ENCODE data around the gene CNOT9. TPM values are rescaled to one million over a fixed set of nuclear protein-coding genes. Genes with fewer than 3 reads are reported as not detected.

Gene CNOT9
- total RNA-seq, 1 experiment from 2014 or later = 114 TPM

DNA sequence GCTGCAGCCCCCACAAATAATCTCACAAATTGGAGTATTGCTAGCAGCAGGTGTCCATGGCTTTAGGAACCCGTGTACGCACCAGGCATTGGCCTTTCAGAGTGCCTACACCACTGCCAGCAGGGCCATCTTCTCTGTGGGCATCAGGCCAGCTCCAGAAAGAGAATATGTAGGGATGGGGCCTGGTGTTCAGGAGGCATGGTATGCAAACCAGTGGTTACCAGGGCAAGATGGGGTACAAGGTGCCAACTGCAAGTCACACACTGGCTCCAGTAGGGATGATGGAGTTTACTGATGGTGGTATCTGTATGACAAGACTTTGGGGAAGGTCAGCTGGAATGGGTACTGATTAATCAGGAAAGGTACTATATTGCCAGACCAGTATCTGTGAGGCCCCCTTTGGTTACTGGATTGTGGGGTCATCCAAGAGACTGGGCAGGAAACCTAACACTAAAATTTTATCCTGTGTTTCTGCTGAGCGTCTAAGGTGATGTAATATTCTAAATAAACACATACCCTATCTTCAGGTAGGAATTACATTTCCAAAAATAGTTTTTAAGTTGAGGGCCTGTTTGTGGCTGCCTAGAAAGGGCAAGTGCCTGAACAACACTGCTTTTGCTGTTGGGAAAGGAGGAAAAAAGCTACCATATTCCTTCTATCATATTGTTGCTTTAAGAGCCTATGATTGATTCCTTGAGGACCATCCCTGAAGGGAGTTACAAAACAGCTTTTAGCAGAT, 9.0 kb downstream of the CNOT9 start:
- DNase-seq (ENCODE audit: low spot score) = no peak

DNA sequence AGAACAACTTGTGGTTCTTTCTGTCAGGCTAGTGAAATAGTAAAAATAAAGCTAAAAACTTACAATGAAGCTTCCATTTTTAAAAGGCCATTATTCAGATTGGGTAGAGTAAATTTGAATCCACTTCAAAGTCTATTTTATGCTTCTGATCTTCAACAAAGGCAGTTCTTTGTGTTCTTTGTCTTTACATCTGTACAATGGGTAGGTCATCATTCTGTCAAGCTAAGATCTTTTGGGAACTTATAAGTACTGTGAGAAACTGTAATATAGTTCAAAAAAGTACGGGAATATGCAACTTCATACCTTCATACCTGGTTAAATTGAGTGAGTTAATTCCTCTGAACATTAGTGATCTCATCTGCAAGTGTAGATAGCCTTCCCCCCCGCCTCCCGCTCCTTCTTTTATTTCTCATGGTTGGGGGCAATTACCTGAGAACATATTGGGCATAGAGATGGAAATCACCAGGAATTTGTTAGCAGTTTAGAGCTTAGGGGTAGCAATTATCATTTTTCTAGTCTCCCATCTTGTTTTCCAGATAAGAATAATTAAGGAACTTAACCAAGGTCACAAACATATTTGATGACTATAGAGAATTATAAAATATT, 9.7 kb downstream of the CNOT9 start:
- DNase-seq (ENCODE audit: low spot score) = no peak

DNA sequence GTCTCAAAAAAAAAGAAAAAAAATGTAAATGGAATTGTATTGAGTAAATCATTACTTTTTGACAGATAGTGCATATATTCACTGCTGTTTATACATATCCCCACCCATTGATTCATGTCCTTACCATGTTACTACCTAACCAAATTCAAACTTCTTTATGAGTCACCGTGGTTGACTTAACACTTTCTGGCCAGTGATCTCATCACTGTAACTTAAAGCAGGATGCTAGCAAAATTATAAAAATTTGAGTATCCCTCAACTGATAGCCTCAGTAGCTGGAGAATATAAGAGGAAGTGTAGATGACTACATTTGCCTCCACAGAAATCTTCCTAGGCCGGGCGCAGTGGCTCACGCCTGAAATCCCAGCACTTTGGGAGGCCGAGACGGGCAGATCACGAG, 13.4 kb downstream of the CNOT9 start:
- DNase-seq (ENCODE audit: low spot score) = peak; percentile 88

DNA sequence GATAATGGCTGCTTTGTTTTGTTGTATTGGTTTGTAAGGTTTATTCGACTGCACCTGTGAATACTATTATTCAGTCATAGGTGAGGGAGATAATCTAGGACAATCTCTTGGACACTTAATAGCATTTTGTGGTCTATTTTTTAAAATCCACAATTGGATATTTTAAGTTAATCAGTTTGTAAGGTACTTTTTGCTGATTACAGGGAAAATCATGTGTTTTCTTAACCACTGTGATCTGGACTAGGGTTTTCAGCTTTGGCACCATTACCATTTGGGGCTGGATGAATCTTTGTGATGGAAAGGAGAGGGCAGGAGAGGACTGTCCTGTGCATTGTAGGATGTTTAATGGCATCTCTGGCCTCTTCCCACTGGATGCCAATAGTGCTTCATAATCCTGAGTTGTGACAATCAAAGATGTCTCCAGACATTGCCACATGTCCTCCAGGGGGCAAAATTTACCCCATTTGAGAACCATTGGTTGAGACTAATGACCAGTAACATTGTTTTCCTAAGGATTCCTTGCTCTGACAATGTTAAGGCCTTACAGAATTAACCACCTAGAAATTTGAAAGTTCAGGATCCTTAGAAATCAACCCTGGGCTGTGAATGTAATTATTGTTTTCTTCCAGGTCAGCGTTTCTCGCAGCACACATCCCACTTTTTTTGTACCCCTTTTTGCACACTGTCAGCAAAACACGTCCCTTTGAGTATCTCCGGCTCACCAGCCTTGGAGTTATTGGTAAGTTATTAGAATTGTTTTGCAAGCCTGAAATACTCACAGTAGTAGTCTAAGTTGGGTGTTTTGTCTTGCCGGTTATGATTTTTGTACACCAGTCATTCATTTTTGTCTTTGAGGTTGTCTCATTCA, 15.6 kb downstream of the CNOT9 start:
- no peak for DNase-seq (ENCODE audit: low spot score)

DNA sequence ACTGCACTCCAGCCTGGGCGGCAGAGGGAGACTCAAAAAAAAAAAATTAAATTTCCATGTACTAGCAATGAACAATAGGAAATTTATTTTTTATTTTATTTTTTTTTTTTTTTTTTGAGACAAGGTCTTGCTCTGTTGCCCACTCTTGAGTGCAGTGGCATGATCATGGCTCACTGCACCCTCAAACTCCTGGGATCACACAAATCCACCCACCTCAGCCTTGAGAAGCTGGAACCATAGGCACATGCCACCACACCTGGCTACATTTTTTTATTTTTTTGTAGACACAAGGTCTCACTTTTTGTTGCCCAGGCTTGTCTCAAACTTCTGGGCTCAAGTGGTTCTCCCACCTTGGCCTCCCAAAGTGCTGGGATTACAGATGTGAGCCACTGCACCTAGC, 16.9 kb downstream of the CNOT9 start:
- DNase-seq (ENCODE audit: low spot score) = no peak

DNA sequence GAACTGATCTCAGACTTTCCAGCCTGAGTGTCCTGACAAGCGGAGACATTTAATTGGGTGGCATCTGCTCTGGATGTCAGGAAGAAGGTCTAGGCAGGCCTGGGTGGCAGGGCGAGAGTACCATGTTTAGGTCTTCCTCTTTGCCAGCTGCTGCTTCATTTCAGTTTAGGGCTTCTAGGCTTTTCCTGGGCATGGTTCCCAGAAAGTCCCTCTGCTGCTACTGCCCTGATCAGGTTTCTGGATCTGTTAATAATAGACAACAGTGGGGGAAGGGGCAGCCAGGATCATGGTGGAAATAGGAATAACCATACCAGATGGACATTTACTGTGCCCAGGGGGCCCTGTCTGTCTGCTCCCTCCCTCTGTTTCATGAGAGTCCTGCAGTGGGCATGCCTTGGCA, 36.8 kb downstream of the CNOT9 start:
- no peak for DNase-seq (ENCODE audit: low spot score)

DNA sequence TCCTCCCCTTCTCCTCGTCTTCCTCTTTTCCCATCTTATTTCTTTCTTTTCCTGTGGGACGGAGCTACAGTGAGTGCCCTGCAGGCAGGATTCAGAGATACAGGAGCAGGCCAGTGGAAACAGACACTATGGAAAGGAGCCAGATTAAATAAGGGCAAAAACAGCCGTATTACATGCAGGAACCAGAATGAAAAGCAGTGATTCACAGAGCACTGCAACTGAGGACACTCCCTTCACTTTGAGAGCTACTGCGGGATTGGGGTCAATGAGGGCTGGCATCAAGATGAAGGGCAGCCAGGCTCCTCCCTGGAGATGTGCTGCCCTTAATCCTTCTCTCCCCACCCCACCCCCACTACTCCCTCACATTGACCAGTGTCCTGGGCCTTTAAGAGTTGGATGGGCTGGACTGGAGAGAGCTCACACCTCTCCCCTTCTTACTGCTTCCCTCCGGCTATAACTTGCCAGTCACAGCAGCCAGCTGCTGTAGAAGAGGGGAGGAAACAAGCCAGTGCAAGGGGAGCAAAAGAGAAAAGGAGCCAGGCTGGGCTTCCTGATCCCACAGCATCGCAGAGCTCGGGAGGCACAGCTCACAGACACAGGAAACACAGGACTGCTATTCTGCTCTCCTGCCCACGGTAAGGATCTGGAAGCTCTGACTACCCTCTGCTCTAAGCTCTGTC, 38.9 kb downstream of the CNOT9 start, which contains the start of gene PLCD4:
TSS of gene PLCD4 (plus strand) at position 464 of the 680 bp plus-strand sequence. CDS start 7,841 bp downstream, outside the sequence.
- peak; percentile 62 for DNase-seq (ENCODE audit: low spot score)

DNA sequence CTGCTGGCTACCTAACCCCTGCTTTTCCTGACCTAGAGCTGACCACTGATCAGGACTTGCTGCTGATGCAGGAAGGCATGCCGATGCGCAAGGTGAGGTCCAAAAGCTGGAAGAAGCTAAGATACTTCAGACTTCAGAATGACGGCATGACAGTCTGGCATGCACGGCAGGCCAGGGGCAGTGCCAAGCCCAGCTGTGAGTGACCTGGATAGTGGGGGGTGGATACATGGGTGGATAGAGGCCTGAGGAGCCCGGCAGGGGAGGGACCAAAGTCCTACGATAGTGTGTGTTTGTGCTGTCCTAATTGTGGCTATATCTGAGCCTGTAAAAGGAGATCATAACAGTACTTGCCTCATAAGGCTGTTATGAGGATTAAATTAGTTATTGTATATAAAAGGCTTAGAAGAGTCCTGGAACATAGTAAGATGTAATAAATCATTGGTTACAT, 47.3 kb downstream of the CNOT9 start:
- no peak for DNase-seq (ENCODE audit: low spot score)

DNA sequence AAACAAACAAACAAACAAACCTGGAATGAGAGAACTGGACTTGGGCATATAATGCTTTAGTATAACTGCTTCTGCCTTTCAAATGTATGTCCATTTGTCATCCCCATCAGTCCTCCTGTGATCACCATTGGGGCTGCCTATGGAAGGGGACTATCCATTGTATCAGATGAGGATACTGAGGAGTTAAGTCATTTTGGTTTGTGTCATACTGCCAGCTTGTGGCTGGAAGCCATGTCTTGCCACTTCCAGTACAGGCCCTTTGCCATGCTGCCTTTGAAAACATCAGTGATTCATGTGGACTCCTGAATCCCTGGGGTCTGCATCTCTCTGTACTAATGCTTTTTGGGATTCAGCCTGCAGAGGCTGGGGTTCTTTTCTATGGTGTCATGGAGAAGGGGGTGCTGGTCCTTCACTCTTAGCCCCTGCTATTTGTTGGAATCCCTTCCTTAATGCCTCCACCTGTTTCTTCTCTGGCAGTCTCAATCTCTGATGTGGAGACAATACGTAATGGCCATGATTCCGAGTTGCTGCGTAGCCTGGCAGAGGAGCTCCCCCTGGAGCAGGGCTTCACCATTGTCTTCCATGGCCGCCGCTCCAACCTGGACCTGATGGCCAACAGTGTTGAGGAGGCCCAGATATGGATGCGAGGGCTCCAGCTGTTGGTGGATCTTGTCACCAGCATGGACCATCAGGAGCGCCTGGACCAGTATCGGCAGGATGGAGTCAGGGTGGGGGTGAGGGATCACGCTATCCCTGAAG, 49.6 kb downstream of the CNOT9 start:
- no peak for DNase-seq (ENCODE audit: low spot score)

DNA sequence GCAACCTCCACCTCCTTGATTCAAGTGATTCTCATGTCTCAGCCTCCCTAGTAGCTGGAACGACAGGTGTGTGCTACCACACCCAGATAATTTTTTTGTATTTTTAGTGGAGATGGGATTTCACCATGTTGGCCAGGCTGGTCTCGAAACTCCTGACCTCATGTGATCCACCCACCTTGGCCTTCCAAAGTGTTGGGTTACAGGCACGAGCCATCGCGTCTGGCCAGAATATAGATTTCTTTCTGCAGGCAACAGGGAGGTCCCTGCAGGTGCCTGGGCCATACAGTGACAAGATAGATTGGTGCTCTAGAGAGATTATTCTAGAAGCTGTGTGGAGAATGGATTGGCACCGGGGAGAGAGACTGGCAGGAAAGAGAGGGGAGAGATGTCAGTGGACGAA, 52.4 kb downstream of the CNOT9 start:
- DNase-seq (ENCODE audit: low spot score) = no peak

DNA sequence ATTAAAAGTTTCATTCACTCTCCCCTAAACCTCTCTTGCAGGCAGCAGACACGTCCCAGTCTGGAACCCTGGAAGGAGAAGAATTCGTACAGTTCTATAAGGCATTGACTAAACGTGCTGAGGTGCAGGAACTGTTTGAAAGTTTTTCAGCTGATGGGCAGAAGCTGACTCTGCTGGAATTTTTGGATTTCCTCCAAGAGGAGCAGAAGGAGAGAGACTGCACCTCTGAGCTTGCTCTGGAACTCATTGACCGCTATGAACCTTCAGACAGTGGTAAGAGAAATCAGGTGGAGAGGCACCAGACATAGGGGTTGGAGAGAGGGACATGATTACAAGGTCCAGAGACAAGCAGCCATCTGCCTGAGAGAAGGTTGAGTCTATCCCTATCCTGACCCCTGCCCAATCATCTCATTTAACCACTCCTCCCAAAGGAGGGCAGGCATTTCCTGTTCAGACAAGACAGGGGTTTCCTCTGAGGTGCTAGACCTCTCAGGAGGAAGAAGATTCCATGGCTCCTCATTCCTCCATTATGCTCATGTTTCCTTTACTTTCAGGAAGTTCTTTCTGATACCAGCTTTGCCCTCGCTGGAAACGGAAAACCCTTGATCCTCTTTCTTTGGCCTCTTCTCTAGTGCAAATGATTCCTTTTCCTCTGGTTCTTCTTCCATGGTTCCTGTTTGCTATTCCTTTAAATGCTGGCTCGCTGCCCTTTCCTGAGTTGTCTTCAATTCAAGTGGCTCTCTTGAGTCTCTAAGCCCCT, 54.1 kb downstream of the CNOT9 start:
- DNase-seq (ENCODE audit: low spot score) = no peak

DNA sequence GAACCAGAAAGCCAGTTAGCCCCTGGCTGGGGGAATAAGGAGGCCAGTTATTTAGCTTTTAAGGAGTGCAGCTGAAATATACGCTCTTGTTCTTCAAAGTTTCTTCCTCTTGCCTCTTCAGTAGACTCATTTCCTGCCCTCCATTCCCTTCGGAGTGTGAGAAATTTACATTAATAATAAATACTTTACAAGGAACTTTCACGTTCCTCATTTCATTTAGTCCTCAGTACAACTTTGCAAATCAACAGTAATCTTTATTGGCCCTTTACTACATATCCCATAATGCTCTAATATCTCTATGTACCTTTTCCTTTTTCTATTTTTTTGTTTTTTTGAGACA, 54.7 kb downstream of the CNOT9 start:
- DNase-seq (ENCODE audit: low spot score) = no peak

DNA sequence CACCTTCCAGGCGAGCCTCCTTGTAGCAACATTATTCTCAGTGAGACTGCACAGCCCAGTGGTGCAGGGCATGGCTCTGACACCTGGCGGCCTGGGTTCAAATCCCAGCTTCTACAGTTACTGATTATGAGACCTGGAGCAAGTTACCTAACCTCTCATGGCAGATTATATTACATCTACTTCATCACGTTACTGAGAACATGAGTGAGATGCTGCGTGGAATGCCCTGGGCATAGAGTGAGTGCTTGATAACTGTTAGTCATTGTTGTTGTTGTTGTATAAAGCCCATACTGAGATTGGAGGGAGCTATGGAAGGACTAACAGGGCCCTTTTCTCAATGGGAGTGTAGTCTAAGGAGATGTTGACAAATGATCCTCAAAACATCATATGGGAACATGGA, 57.7 kb downstream of the CNOT9 start:
- no peak for DNase-seq (ENCODE audit: low spot score)

DNA sequence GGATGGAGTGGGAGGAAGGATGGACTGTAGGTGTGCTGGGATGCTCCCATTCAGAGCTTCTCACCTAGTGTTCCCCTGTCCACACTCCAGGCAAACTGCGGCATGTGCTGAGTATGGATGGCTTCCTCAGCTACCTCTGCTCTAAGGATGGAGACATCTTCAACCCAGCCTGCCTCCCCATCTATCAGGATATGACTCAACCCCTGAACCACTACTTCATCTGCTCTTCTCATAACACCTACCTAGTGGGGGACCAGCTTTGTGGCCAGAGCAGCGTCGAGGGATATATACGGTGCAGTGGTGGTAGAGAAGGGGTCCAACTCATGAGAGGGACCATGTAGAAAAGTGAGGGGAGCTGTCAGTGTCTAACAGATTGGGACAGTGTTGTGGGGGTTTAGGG, 59.3 kb downstream of the CNOT9 start:
- DNase-seq (ENCODE audit: low spot score) = no peak

DNA sequence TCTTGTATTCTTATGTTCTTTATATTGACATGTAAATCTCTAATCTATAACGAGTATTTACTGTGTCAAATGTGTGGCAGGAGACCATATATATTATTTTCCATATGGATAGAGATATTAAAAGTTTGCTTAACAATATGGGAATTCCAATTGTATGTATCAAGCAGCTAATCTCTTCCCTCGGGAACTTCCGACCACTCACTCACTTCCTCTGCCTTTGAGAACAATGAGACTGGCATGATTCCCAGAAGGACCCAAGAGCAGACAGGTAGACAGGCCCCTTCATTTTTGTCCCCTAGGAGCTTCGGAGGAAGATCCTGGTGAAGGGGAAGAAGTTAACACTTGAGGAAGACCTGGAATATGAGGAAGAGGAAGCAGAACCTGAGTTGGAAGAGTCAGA, 63.2 kb downstream of the CNOT9 start:
- DNase-seq (ENCODE audit: low spot score) = peak; percentile 70

DNA sequence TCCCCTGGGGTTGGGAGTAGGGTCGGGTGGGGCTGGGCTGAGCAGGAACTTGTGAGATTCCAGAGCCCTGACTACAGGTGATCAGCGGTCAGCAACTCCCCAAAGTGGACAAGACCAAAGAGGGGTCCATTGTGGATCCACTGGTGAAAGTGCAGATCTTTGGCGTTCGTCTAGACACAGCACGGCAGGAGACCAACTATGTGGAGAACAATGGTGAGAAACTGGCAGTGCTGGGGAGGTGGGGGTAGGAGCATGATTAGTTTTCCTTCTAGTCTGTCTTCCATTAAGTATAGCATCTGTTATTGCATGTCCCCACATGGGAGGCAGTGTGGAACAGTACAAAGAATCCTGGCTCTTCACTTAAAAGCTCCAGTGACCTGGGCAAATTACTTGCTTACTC, 67.1 kb downstream of the CNOT9 start:
- DNase-seq (ENCODE audit: low spot score) = no peak

DNA sequence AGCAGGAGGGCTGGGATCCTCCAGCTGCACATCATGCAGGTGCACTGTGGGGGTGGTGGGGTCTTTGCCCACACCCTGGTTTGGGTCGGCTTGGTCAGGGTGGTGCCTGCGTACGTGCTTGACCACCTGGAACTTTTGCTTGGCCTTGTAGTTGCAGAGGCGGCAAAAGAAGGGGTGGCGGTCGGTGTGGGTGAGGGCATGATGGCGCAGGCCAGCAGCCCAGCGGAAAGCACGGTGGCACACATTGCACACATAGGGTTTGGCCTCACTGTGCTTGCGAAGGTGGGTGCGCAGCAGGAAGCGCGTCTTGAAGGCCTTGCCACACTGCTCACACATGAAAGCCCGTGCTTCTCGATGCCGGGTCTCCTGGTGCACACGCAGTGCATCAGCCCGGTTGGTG, 69.7 kb downstream of the CNOT9 start:
- no peak for DNase-seq (ENCODE audit: low spot score)

DNA sequence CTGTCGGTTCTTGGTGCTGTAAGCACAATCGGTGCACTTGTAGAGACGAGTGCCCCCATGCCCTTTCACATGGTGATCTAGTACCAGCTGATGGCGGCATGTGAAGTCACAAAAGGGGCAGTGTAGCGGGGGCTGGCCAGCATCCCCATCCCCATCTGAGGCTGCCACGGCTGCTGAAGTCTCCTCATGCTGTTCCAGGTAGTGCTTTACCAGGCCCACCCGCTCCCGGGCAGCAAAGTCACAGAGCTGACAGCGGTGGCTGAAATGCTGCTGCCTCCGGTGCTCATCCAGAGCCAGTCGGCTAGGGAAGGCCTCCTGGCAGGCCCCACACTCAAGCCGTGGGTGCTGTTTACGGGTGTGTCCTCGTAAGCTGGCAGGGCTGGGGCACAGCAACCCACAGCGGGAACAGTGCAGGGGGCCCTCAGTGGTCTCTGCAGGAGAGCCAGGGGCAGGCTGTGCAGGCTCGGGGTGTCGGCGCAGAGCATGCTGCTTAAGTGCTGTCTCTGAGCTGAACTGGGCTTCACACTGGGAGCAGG, 73.5 kb downstream of the CNOT9 start:
- DNase-seq (ENCODE audit: low spot score) = no peak

DNA sequence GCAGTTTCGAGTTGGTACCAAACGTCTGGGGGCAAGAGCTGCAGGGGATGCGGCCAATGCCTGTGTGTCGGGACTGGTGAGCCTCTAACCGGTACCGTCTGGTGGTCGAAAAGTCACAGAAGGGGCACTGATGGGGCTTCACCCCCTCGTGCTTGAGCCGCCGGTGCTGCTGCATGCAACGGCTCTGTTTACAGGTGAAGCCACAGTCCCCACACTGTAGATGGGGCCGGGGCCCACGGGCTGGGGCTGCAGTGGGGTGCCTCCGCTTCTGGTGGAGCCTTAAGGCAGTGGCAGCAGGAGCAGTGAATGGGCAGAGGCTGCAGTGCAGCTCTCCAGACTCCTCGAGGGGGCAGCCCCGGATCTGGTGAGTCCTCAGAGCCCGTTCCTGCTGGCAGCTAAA, 74.1 kb downstream of the CNOT9 start:
- no peak for DNase-seq (ENCODE audit: low spot score)

DNA sequence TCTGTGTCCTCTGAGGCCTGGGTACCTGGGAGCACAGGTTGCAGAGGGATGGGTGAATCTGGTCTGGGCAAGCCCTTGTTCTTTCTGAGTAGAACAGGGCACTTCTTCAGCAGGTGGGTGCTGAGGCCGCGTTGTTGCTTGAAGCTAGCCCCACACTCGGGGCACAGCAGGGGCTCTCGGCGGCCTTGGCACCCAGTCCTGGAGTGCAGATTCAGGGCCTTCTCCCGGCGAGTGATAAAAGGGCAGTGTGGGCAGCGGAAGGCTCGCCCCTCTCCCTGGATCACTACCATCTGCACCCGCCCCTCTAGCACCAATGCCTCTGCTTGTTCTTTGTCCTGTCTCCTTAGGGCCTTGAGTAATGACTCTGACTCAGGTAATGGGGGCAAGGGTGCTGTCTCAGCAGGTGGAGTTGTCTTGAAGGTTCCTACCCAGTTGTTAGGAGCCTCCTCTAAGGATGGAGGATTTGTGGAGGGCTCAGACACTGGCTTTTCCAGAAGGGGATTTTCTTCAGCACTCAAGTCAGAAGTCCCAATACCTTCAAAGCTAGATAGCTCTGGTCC, 75.2 kb downstream of the CNOT9 start:
- no peak for DNase-seq (ENCODE audit: low spot score)

Measured in A172 (cell line).